Measurements from ENCODE around the gene SLC22A6. TPM values are rescaled to one million over a fixed set of nuclear protein-coding genes. Genes with fewer than 3 reads are reported as not detected.

SLC22A6 gene
- total RNA-seq, 2 donors from 2014 or later = not detected

DNA sequence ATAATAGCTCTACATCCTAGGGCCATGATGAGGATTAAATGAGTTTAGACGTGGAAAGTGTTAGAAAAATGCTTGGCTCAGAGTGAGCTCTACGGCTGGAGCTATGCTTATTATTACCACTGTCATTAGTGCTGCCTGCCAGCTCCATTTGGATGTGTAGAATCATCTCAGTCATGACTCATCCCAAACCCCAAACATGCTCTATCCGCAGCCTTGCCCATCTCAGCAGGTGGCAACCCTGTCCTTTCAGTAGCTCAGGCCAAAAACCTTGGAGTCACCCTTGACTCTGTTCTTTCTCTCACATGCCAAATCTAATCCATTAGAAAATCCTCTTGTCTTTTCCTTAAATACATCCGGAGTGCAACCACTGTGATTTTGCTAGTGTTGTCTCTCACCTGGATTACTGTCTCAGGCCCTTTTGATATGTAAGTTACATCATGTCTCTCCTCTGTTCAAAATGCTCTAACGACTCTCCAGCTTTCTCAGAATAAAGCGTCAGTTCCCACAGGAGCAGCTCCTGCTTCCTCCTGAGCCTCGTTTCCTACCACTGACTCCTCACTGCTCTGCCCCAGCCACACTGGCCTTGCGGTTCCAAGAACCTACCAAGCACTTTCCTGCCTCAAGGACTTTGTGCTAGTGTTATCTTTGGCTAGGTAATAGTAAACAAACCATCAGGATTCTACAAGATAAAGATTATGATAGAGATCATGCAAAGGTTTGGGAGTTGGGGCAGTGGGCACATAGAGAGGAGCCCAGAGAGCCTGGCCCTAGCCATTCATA lies 53.1 kb downstream of the SLC22A6 start:
- TF ChIP-seq, protein P1, sequence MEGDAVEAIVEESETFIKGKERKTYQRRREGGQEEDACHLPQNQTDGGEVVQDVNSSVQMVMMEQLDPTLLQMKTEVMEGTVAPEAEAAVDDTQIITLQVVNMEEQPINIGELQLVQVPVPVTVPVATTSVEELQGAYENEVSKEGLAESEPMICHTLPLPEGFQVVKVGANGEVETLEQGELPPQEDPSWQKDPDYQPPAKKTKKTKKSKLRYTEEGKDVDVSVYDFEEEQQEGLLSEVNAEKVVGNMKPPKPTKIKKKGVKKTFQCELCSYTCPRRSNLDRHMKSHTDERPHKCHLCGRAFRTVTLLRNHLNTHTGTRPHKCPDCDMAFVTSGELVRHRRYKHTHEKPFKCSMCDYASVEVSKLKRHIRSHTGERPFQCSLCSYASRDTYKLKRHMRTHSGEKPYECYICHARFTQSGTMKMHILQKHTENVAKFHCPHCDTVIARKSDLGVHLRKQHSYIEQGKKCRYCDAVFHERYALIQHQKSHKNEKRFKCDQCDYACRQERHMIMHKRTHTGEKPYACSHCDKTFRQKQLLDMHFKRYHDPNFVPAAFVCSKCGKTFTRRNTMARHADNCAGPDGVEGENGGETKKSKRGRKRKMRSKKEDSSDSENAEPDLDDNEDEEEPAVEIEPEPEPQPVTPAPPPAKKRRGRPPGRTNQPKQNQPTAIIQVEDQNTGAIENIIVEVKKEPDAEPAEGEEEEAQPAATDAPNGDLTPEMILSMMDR (conservative IDR thresholded peaks at IDR 0.05) = no peak
- Histone ChIP-seq H3K27ac (ENCODE audit: low read depth, low read length) (no peak overlapping the region), H3K4me1 (ENCODE audit: control insufficient read depth, insufficient read depth, low read length) (no peaks in the 10 kb centered on the region), H3K4me3 (ENCODE audit: low read length) (no peak overlapping the region), H3K27me3 (ENCODE audit: control insufficient read depth, insufficient read depth, low read length, poor library complexity, severe bottlenecking) (peaks cover 29% of the 10 kb centered on the region), H3K36me3 (ENCODE audit: control insufficient read depth, insufficient read depth, low read length) (no peaks in the 10 kb centered on the region), H3K9ac (ENCODE audit: extremely low read depth, low read length, poor library complexity, severe bottlenecking) (no peak overlapping the region), H3K9me3 (ENCODE audit: control insufficient read depth, low read length) (no peaks in the 10 kb centered on the region)
- Mint-ChIP-seq H3K9me3 (no peaks in the 10 kb centered on the region), H3K4me1 (peaks cover 22% of the 10 kb centered on the region), H3K4me3 (no peak overlapping the region), H3K27ac (peak overlapping the region; percentile 5), H3K36me3 (ENCODE audit: low read depth) (no peaks in the 10 kb centered on the region), H3K27me3 (ENCODE audit: insufficient read depth) (peaks cover 40% of the 10 kb centered on the region)
- 20 to 45% methylated on average over 4 to 8 of the region's 8 CpGs for WGBS, 2 experiments (ENCODE audit: insufficient coverage in 1 of 2, insufficient read length in 1 of 2)
- DNase-seq = peak; percentile 77

DNA sequence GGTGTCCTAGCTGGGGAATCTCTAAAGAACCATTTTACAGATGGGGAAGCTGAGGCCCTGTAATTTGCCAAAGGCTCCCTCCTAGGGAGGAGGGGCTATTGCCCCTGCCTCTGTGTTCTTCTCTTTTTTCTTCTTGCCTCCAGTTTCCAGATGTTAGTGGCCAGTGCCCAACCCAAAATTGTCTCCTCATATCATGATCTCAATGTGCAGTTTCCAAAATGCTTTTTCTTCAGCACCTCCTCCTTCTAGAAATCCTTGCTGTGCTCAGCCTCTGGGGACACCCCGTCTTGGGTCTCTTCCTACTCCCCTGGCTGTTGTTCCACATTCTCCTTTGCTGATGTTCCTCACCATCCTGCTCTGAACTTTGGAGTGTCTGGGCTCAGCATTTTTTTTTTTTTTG lies 54.1 kb downstream of the SLC22A6 start:
- no peak overlapping the region for H3K4me3 Mint-ChIP-seq
- H3K36me3 Mint-ChIP-seq (ENCODE audit: low read depth) = no peaks in the 10 kb centered on the region
- 83 to 93% methylated on average over 1 of the region's 1 CpG for WGBS, 2 experiments (ENCODE audit: insufficient coverage in 1 of 2, insufficient read length in 1 of 2)
- H3K36me3 ChIP-seq (ENCODE audit: control insufficient read depth, insufficient read depth, low read length) = no peaks in the 10 kb centered on the region
- H3K27me3 Mint-ChIP-seq (ENCODE audit: insufficient read depth) = peaks cover 50% of the 10 kb centered on the region
- no peaks in the 10 kb centered on the region for H3K9me3 ChIP-seq (ENCODE audit: control insufficient read depth, low read length)
- no peak overlapping the region for H3K9ac ChIP-seq (ENCODE audit: extremely low read depth, low read length, poor library complexity, severe bottlenecking)
- peaks cover 39% of the 10 kb centered on the region for H3K27me3 ChIP-seq (ENCODE audit: control insufficient read depth, insufficient read depth, low read length, poor library complexity, severe bottlenecking)
- H3K4me1 Mint-ChIP-seq = peaks cover 23% of the 10 kb centered on the region
- DNase-seq = no peak
- peaks cover 2% of the 10 kb centered on the region for H3K4me1 ChIP-seq (ENCODE audit: control insufficient read depth, insufficient read depth, low read length)
- no peak overlapping the region for H3K27ac ChIP-seq (ENCODE audit: low read depth, low read length)
- no peak overlapping the region for H3K27ac Mint-ChIP-seq
- no peak overlapping the region for H3K4me3 ChIP-seq (ENCODE audit: low read length)
- no peaks in the 10 kb centered on the region for H3K9me3 Mint-ChIP-seq
- TF ChIP-seq, protein P1 (conservative IDR thresholded peaks at IDR 0.05) = no peak

DNA sequence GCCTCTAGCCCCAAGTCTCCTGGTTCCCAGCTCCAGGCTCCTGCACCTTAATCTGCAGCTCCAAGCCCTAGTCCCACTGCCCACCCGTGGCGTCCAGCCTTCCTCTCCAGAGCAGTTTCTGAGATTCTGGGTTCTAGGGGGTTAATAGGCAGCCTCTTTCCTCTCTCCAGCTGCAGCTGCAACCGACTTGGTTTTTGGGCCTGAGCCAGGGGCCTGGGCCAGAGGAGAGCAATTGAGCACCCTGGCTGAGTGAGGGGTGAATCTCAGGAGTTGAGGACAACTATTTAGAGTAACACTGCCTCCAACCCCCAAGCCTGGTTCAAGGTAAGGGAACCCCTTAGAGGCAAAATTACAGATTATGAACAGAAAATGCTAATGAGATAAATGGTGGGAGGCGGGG lies 54.6 kb downstream of the SLC22A6 start:
- no peak overlapping the region for H3K9ac ChIP-seq (ENCODE audit: extremely low read depth, low read length, poor library complexity, severe bottlenecking)
- H3K36me3 ChIP-seq (ENCODE audit: control insufficient read depth, insufficient read depth, low read length) = no peaks in the 10 kb centered on the region
- H3K27me3 ChIP-seq (ENCODE audit: control insufficient read depth, insufficient read depth, low read length, poor library complexity, severe bottlenecking) = peaks cover 44% of the 10 kb centered on the region
- H3K27ac ChIP-seq (ENCODE audit: low read depth, low read length) = no peak overlapping the region
- Mint-ChIP-seq H3K27ac (no peak overlapping the region), H3K27me3 (ENCODE audit: insufficient read depth) (peaks cover 55% of the 10 kb centered on the region), H3K9me3 (no peaks in the 10 kb centered on the region), H3K4me1 (peaks cover 28% of the 10 kb centered on the region), H3K36me3 (ENCODE audit: low read depth) (no peaks in the 10 kb centered on the region), H3K4me3 (no peak overlapping the region)
- TF ChIP-seq, protein P1 (conservative IDR thresholded peaks at IDR 0.05) = no peak
- no peak overlapping the region for H3K4me3 ChIP-seq (ENCODE audit: low read length)
- H3K4me1 ChIP-seq (ENCODE audit: control insufficient read depth, insufficient read depth, low read length) = peaks cover 4% of the 10 kb centered on the region
- DNase-seq = peak; percentile 43
- 74% methylated on average over 4 of the region's 4 CpGs; no CpG with 5 or more reads in 1 of the 2 experiments for WGBS, 2 experiments (ENCODE audit: insufficient coverage in 1 of 2, insufficient read length in 1 of 2)
- H3K9me3 ChIP-seq (ENCODE audit: control insufficient read depth, low read length) = no peaks in the 10 kb centered on the region
